ENCODE measurements around the gene RBCK1. TPM values are rescaled to one million over a fixed set of nuclear protein-coding genes. Genes with fewer than 3 reads are reported as not detected.
A peak's percentile ranks its signal among the peaks of the same experiment; 100 is the strongest.

The RBCK1 gene
- total and polyA plus RNA-seq, 9 of the 15 experiments (the other 6 are each of a cell fraction or from before 2014, with no cell fraction given): 5.9 to 59.3 (median 26.5) TPM

- TF ChIP-seq PRDM10 (IDR thresholded peaks at IDR 0.05; ENCODE audit: partially characterized antibody): peak; percentile 61
- TF ChIP-seq PCBP2 (IDR thresholded peaks at IDR 0.05; ENCODE audit: low read depth, low read length, poor library complexity, severe bottlenecking): no peak
- no peak for TF ChIP-seq ZBTB5 (IDR thresholded peaks at IDR 0.05)
- TF ChIP-seq ZNF644 (tag; IDR thresholded peaks at IDR 0.05; ENCODE audit: low read depth): peak; percentile 36; the same call in 1 of the 2 replicates
- TF ChIP-seq BRD4 (IDR thresholded peaks at IDR 0.05): no peak
- TF ChIP-seq MGA (IDR thresholded peaks at IDR 0.05): peak; percentile 54
- no peak for TF ChIP-seq SAP30 (IDR thresholded peaks at IDR 0.05; ENCODE audit: borderline replicate concordance, insufficient read depth, low read depth, low read length, poor library complexity, severe bottlenecking)
Observed at GRCh38 chr20:375265-375889, 32.7 kb upstream of the RBCK1 start (continued).
